H1 (cell line): ENCODE results near the gene PHACTR1. TPM values are rescaled to one million over a fixed set of nuclear protein-coding genes. Genes with fewer than 3 reads are reported as not detected.

Experiments used
- CBX5 ChIP-seq: fragments of 300-800, 300-1000 bp; sonication (generic); IDR thresholded peaks from 2 replicates; pipeline ENCODE4 v1.7.1; 2016; ENCODE audit warnings: antibody characterized with exemption, low read length, low read depth
- CHD1 ChIP-seq: IDR thresholded peaks from 2 replicates; pipeline ENCODE4 v1.6.1; 2012; ENCODE audit warnings: low read depth, low read length, improper control_type of control experiment
- EP300 ChIP-seq, 2 experiments: IDR thresholded peaks; 1 replicate in 1 of 2; 2 replicates in 1 of 2; pipeline ENCODE4 v1.6.1; 2011 to 2012; ENCODE audit warnings: low read depth in 2 of 2, low read length in 2 of 2, mild to moderate bottlenecking in 2 of 2, borderline replicate concordance in 1 of 2, inconsistent platforms in 1 of 2, moderate library complexity in 1 of 2
- EZH2 ChIP-seq: fragments of 200-600 bp; sonication (generic); IDR thresholded peaks from 2 replicates; pipeline ENCODE4 v1.7.1; 2012; ENCODE audit warnings: low read depth, mild to moderate bottlenecking, moderate library complexity, low read length, inconsistent platforms; ENCODE audit not compliant: severe bottlenecking
- FOSL1 ChIP-seq: IDR thresholded peaks from 2 replicates; pipeline ENCODE4 v1.6.1; 2011; ENCODE audit warnings: mild to moderate bottlenecking, low read depth, low read length, moderate library complexity; ENCODE audit not compliant: insufficient read depth
- KDM4A ChIP-seq: IDR thresholded peaks from one replicate; pipeline ENCODE4 v1.7.1; 2012; ENCODE audit warnings: low read depth, mild to moderate bottlenecking, moderate library complexity, low read length, inconsistent platforms; ENCODE audit not compliant: severe bottlenecking
- NANOG ChIP-seq: IDR thresholded peaks from 2 replicates; pipeline ENCODE4 v1.6.1; 2011; ENCODE audit warnings: low read length, low read depth, mild to moderate bottlenecking, inconsistent platforms; ENCODE audit not compliant: insufficient read depth, poor library complexity, severe bottlenecking
- NRF1 ChIP-seq: IDR thresholded peaks from 2 replicates; pipeline ENCODE4 v1.6.1; 2011; ENCODE audit warnings: mild to moderate bottlenecking, low read depth, low read length, improper control_type of control experiment
- POU5F1 ChIP-seq: IDR thresholded peaks from 2 replicates; pipeline ENCODE4 v1.6.1; 2011; ENCODE audit warnings: low read depth, mild to moderate bottlenecking, low read length, moderate library complexity
- RNF2 ChIP-seq: fragments of 200-900, 300-1000 bp; sonication (generic); IDR thresholded peaks from 2 replicates; pipeline ENCODE4 v1.7.1; 2016; ENCODE audit warnings: borderline replicate concordance, low read depth, mild to moderate bottlenecking, antibody characterized with exemption, low read length; ENCODE audit not compliant: poor library complexity, severe bottlenecking; ENCODE audit errors: missing control alignments
- polyA plus RNA-seq, 7 experiments: library from polyadenylated mRNA; depleted of rRNA in 3 of 7; stranded (reverse) in 5 of 7; unstranded in 2 of 7; fragments of >200 nt in 5 of 7; fragments of 200-250 nt in 2 of 7; gene quantifications; 1 replicate in 5 of 7; 2 replicates in 1 of 7; 4 replicates in 1 of 7; pipeline versions ENCODE4 v1.2.1 to v1.2.3, GENCODE V29; 2011 to 2013; ENCODE audit warnings: missing spikeins in 2 of 7, mixed read lengths in 2 of 7
- total RNA-seq: library from RNA; stranded (reverse); fragmentation: NEBNext Ultra II Directional; extraction: Animal tissue kit (Norgen Biotek cat#: 25700); gene quantifications from 2 replicates; pipeline ENCODE4 v1.2.1, GENCODE V29; 2021
- TF ChIP-seq, protein P1 (sequence below): IDR thresholded peaks from 2 replicates; pipeline ENCODE4 v1.6.1; 2012; ENCODE audit warnings: inconsistent platforms
- TF ChIP-seq, protein P2 (sequence below): IDR thresholded peaks from 2 replicates; pipeline ENCODE4 v1.6.1; 2011; ENCODE audit warnings: low read depth, mild to moderate bottlenecking, low read length; ENCODE audit not compliant: insufficient read depth

PHACTR1 gene
- total and polyA plus RNA-seq, 2 of the 8 experiments (the other 6 are each of a cell fraction or from before 2014, with no cell fraction given) = 3.9 to 17.1 TPM

DNA sequence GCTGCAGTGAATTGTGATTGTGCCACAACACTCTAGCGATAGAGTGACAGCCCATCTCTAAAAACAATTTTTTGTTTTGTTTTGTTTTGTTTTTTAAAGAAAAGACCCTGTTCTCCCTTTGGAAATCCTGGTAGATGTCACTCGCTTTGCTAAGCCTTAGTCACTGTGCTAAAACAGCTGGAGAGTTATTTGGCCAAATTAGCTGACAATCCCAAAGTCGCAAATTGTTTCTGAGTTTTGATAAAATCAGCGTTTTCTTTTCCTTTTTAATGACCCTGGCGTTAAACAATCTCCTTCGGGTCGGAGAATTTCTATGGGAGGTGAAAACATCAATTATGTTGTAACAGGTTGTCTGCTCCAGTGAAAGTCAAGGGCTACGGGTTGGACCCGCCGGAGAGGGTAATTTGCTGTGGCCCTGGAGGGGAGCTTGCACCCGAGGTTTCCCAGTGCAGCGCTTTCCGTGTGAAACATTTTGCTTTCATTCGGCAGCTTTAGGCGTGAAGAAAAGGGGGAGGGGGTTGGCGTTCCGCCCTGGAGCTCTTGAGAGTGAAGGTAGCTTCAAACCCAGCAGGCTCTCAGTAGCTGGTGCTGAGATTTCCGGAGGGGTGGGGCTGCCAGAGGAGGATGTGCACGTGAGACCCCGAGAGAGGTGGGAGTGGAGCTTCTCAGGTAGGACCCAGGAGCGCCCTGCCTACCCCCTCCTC is 296.6 kb downstream of the PHACTR1 start (continued):
- TF ChIP-seq CBX5 (no peak), EP300 (IDR thresholded peaks at IDR 0.05; ENCODE audit: borderline replicate concordance in 1 of 2, low read depth in 2 of 2, low read length in 2 of 2) (no peak), POU5F1 (no peak), CHD1 (no peak), KDM4A (peak; percentile 20), NRF1 (no peak), RNF2 (no peak), NANOG (no peak), FOSL1 (no peak), EZH2 (no peak)
- TF ChIP-seq, protein P1, sequence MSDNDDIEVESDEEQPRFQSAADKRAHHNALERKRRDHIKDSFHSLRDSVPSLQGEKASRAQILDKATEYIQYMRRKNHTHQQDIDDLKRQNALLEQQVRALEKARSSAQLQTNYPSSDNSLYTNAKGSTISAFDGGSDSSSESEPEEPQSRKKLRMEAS = peak; percentile 37
- TF ChIP-seq, protein P2, sequence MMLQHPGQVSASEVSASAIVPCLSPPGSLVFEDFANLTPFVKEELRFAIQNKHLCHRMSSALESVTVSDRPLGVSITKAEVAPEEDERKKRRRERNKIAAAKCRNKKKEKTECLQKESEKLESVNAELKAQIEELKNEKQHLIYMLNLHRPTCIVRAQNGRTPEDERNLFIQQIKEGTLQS = no peak
